Measurements from ENCODE around the gene ZNF688.
"Not testable (repeated sequence)": the region's sequence is repeated elsewhere in the genome, so short reads cannot be mapped to it uniquely, and the experiment has no call there.

ZNF688 gene

DNA sequence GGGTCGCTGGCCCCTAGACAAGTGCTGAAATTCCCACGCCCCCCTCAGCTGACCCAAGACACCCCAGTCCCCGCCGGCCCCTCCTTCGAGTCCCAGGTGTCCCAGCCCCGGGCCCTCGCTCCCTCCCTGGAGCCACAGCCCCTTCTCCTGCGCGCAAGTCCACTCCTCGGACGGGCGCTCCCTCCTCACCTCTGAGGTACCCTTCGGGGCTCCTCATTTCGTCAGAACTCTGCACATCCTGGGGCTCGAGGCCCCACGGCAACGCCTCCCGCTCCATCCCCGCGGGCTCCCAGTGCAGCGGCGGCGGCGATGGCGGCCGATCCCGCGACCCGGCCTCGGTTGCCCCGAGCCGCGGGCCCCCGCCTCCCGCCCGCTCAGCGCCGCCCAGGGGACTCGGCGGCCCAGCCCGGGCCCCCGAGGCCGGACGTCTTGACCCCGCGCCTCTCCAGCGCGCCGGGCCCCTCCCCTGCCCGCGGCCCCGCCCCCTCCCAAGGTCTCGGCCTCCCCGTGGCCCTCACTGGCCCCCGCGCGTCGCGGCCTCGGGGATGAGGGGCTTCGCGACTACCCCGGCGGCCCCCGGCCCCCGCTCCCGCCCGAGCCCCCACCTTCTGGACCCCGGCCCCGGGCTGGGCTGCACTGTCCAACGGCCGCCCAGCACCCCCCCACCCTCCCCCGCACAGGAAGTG, 45.2 kb downstream of the ZNF688 start, which contains the start of gene ZNF768:
ZNF768 (minus strand) TSS at position 430 of the 686 bp plus-strand sequence; CDS start at position 277, 153 bp downstream.
- peak within 1 kb of the TSS; percentile 88 for H3K27ac ChIP-seq
- peak within 1 kb of the TSS; percentile 75 for H3K4me3 ChIP-seq (ENCODE audit: low read depth, low read length)
- peaks cover 4% of the 10 kb centered on the region for H3K36me3 ChIP-seq (replicated peaks)
- no peak for DNase-seq
- TF ChIP-seq, protein P1, sequence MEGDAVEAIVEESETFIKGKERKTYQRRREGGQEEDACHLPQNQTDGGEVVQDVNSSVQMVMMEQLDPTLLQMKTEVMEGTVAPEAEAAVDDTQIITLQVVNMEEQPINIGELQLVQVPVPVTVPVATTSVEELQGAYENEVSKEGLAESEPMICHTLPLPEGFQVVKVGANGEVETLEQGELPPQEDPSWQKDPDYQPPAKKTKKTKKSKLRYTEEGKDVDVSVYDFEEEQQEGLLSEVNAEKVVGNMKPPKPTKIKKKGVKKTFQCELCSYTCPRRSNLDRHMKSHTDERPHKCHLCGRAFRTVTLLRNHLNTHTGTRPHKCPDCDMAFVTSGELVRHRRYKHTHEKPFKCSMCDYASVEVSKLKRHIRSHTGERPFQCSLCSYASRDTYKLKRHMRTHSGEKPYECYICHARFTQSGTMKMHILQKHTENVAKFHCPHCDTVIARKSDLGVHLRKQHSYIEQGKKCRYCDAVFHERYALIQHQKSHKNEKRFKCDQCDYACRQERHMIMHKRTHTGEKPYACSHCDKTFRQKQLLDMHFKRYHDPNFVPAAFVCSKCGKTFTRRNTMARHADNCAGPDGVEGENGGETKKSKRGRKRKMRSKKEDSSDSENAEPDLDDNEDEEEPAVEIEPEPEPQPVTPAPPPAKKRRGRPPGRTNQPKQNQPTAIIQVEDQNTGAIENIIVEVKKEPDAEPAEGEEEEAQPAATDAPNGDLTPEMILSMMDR (IDR thresholded peaks at IDR 0.05; ENCODE audit: low read depth, low read length, missing control alignments) = no peak
- in situ Hi-C loops (cut with HindIII; ENCODE audit: low pct_ligation_motif_present, low sequenced_read_pairs) = no loop called here
- no peaks in the 10 kb centered on the region for H3K27me3 ChIP-seq (replicated peaks)

DNA sequence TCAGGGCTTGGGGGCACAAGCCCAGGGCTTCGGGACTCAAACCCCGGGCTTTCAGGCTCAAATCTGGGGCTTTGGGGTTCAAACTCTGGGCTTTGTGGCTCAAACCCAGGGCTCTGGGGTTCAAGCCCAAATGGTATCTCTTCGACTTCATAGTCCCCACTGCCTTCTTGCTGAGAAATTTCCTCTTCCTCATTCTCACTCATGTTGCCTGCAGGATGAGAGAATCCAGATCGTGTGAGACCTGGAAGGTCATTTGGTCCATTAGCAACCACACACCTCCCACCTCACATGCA, 45.7 kb downstream of the ZNF688 start:
- no peak for DNase-seq
- peak overlapping the region; percentile 75 for H3K4me3 ChIP-seq (ENCODE audit: low read depth, low read length)
- H3K36me3 ChIP-seq (replicated peaks) = peaks cover 4% of the 10 kb centered on the region
- TF ChIP-seq, protein P1 (IDR thresholded peaks at IDR 0.05; ENCODE audit: low read depth, low read length, missing control alignments) = no peak
- in situ Hi-C loops (cut with HindIII; ENCODE audit: low pct_ligation_motif_present, low sequenced_read_pairs) = no loop called here
- H3K27ac ChIP-seq = no peak overlapping the region
- no peaks in the 10 kb centered on the region for H3K27me3 ChIP-seq (replicated peaks)

DNA sequence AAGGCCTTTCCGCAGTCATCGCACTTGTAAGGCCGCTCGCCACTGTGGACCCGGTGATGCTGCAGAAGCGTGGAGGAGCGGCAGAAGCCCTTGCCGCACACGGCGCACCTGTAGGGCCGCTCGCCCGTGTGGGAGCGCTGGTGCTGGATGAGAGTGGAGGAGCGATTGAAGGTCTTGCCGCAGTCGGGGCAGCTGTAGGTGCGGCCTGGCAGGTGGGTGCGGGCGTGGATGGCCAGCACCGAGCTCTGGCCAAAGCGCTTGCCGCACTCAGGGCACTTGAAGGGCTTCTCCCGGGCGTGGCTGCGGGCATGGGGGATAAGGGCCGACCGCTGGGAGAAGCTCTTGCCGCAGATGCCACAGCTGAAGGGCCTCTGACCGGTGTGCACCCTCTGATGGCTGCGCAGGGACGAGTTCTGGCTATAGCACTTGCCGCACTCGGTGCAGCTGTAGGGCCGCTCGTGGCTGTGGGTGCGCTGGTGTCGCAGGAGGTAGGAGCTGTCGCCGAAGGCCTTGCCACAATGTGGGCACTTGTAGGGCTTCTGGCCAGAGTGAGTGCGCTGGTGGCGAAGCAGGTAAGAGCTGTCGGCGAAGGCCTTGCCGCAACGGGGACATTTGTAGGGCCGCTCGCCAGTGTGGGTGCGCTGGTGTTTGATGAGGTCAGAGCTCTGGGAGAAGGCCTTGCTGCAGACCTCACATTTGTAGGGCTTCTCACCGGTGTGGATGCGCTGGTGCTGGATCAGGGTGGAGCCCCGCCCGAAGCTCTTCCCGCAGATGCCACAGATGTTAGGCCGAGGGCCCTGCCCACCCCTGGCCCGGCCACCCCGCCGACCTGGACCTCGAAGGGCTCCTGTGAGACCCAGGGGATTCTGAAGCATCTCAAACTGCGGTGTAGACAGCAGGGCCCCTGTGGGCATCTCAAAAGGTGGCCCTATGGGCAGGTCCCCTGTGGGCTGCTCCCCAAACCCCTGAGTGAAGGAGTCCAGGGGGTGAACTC, 46.6 kb downstream of the ZNF688 start:
- Histone ChIP-seq H3K27me3 (replicated peaks) (no peaks in the 10 kb centered on the region), H3K36me3 (replicated peaks) (peaks cover 4% of the 10 kb centered on the region), H3K27ac (no peak overlapping the region), H3K4me3 (ENCODE audit: low read depth, low read length) (no peak overlapping the region)
- in situ Hi-C loops (cut with HindIII; ENCODE audit: low pct_ligation_motif_present, low sequenced_read_pairs) = no loop called here
- TF ChIP-seq, protein P1 (IDR thresholded peaks at IDR 0.05; ENCODE audit: low read depth, low read length, missing control alignments) = no peak
- DNase-seq = no peak

DNA sequence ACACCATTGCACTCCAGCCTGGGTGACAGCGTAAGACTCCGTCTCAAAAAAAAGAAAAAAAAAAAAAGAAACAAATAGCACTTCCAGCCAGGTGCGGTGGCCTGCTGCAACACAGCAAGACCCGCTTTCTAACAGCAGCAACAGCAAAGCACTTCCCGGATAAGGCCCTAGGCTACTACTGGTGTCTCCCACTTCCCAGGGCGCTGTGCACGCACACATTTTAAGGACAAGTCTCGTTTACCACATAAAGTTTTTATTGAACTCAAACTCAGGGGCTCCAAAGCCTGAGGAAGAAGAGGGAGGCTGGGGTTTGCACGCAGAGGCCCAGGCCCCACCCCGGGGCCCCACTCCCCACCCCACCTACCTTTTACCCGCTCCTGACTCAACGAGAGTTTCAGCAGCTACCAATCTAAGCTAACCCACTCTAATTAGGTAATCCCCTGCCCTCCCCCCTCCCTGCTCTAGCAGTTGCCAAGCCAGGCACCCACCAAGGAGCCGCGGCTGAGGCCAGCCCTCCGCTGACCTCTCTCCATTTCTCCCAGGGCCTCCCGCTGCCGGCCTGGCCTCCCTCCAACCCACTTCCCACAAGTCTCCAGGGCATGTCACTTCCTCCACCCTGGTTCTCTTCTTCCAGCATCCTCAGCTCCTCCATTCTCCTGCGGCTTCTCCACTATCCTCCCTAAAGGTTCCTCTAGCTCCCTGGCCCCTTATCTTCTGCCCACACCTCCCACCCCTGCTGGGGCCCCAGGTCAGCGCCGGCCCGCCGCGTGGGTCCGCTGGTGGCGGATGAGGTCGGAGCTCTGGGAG, 47.5 kb downstream of the ZNF688 start:
- in situ Hi-C loops (cut with HindIII; ENCODE audit: low pct_ligation_motif_present, low sequenced_read_pairs) = no loop called here
- TF ChIP-seq, protein P1 (IDR thresholded peaks at IDR 0.05; ENCODE audit: low read depth, low read length, missing control alignments) = no peak
- Histone ChIP-seq H3K27me3 (replicated peaks) (no peaks in the 10 kb centered on the region), H3K36me3 (replicated peaks) (peaks cover 4% of the 10 kb centered on the region), H3K27ac (no peak overlapping the region), H3K4me3 (ENCODE audit: low read depth, low read length) (no peak overlapping the region)
- DNase-seq = peak; percentile 33

DNA sequence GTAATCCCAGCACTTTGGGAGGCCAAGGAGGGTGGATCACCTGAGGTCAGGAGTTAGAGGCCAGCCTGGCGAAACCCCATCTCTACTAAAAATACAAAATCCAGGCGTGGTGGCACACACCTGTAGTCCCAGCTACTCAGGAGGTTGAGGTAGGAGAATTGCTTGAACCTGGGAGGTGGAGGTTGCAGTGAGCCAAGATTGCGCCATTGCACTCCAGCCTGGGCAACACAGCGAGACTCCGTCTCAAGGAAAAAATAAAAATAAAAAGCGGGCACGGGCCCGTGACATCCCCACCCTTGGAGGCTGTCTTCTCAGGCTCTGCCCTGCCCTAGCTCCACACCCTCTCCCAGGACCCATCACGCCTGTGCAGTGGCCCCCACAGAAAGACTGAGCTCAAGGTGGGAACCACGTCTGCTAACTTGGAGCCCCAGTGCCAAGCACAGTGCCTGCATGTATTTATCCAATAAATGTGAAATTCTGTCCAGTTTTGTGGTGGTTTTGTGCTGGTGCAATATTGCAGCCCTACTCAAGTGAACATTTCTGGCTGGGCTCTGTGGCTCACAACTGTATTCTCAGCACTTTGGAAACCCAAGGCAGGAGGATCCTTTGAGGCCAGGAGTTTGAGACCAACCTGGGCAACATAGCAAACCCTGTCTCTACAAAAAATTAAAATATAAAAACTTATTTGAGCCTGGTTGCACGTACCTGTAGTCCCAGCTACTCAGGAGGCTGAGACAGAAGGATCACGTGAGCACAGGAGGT, 48.6 kb downstream of the ZNF688 start:
- DNase-seq; H3K4me3 ChIP-seq (ENCODE audit: low read depth, low read length); H3K27ac ChIP-seq; H3K36me3 ChIP-seq (replicated peaks); H3K27me3 ChIP-seq (replicated peaks); in situ Hi-C loops (cut with HindIII; ENCODE audit: low pct_ligation_motif_present, low sequenced_read_pairs): not testable (repeated sequence)

Data from brain microvascular endothelial cell (primary cell).